H1 (cell line): ENCODE data around the gene UHRF1. TPM values are rescaled to one million over a fixed set of nuclear protein-coding genes. Genes with fewer than 3 reads are reported as not detected.
"Not testable (repeated sequence)": the region's sequence is repeated elsewhere in the genome, so short reads cannot be mapped to it uniquely, and the experiment has no call there.

ENCODE experiments used
- CTCF ChIA-PET: fragments of 300-600 bp; sonication (Branson Sonifier 250); formaldehyde crosslinking; loops from one replicate; lab custom pipeline; 2021; ENCODE audit not compliant: partially characterized antibody; lab: Charles Lee
- POLR2A ChIA-PET: fragments of 300-600 bp; sonication (Branson Sonifier 250); formaldehyde crosslinking; loops from one replicate; lab custom pipeline; 2021; ENCODE audit warnings: inconsistent platforms; ENCODE audit not compliant: partially characterized antibody; lab: Charles Lee
- DNase-seq, 2 experiments: peaks; one replicate each; pipeline versions ENCODE4 v3.0.0 to v3.0.0-alpha.2; 2010 to 2022; ENCODE audit warnings: low spot score in 2 of 2, low read depth in 1 of 2, mixed read lengths in 1 of 2
- FAIRE-seq: peaks from 2 replicates; lab custom pipeline; 2011; peaks lifted over from hg19 to GRCh38; lab: Jason Lieb, UNC
- H2AFZ ChIP-seq: 2 replicates; pipeline ENCODE4 v1.8.1; 2012; ENCODE audit warnings: low read length, inconsistent platforms
- H2AK5ac ChIP-seq: 2 replicates; pipeline ENCODE4 v1.6.1; 2013; ENCODE audit warnings: low read depth, low read length
- H2BK120ac ChIP-seq: replicated peaks from 2 replicates; pipeline ENCODE3; 2013; ENCODE audit warnings: low read depth, low read length, inconsistent platforms
- H2BK12ac ChIP-seq: 2 replicates; pipeline ENCODE4 v1.6.1; 2013; ENCODE audit warnings: low read depth, low read length
- H2BK15ac ChIP-seq: 2 replicates; pipeline ENCODE4 v1.6.1; 2013; ENCODE audit warnings: low read length
- H2BK20ac ChIP-seq: 2 replicates; pipeline ENCODE4 v1.6.1; 2013; ENCODE audit warnings: low read length
- H2BK5ac ChIP-seq: 2 replicates; pipeline ENCODE4 v1.6.1; 2013; ENCODE audit warnings: low read depth, low read length
- H3K14ac ChIP-seq: 2 replicates; pipeline ENCODE4 v1.6.1; 2013; ENCODE audit warnings: inconsistent platforms; ENCODE audit not compliant: insufficient read length
- H3K18ac ChIP-seq: 2 replicates; pipeline ENCODE4 v1.6.1; 2013; ENCODE audit warnings: low read length; ENCODE audit errors: extremely low read depth
- H3K23ac ChIP-seq: 2 replicates; pipeline ENCODE4 v1.6.1; 2013; ENCODE audit warnings: inconsistent platforms; ENCODE audit not compliant: insufficient read length
- H3K23me2 ChIP-seq: 2 replicates; pipeline ENCODE4 v1.6.1; 2013; ENCODE audit warnings: low read depth, low read length
- H3K27ac ChIP-seq: 2 replicates; pipeline ENCODE4 v1.6.1; 2011; ENCODE audit warnings: low read depth, low read length, inconsistent platforms
- H3K27me3 ChIP-seq, 4 experiments: replicated peaks in 1 of 4; 1 replicate in 1 of 4; 2 replicates in 3 of 4; pipeline versions ENCODE4 v1.6.1 to v1.8.1; 2011 to 2013; ENCODE audit warnings: low read length in 3 of 4, mild to moderate bottlenecking in 3 of 4, inconsistent platforms in 2 of 4, mixed read lengths in 2 of 4, moderate library complexity in 1 of 4; ENCODE audit not compliant: control insufficient read depth in 3 of 4, insufficient read depth in 3 of 4; ENCODE audit errors: extremely low read depth in 1 of 4
- H3K36me3 ChIP-seq, 4 experiments: 2 replicates each; pipeline versions ENCODE4 v1.6.1 to v1.8.1; 2011 to 2013; ENCODE audit warnings: mild to moderate bottlenecking in 4 of 4, low read length in 3 of 4, moderate library complexity in 2 of 4, control low read depth in 1 of 4, inconsistent platforms in 1 of 4; ENCODE audit not compliant: insufficient read depth in 4 of 4, control insufficient read depth in 2 of 4
- H3K4ac ChIP-seq: replicated peaks from 2 replicates; pipeline ENCODE3; 2013; ENCODE audit warnings: low read length, low read depth, mixed read lengths, inconsistent platforms; ENCODE audit not compliant: insufficient read length
- H3K4me1 ChIP-seq, 4 experiments: replicated peaks in 1 of 4; 1 replicate in 1 of 4; 2 replicates in 3 of 4; pipeline versions ENCODE4 v1.6.1 to v1.8.1; 2011 to 2013; ENCODE audit warnings: low read length in 3 of 4, inconsistent platforms in 2 of 4, mixed read lengths in 1 of 4; ENCODE audit not compliant: insufficient read depth in 4 of 4, control insufficient read depth in 3 of 4
- H3K4me2 ChIP-seq, 2 experiments: 2 replicates each; pipeline versions ENCODE4 v1.6.1 to v1.8.1; 2011 to 2013; ENCODE audit warnings: low read depth in 2 of 2, low read length in 2 of 2, control low read depth in 1 of 2, inconsistent platforms in 1 of 2, mild to moderate bottlenecking in 1 of 2; ENCODE audit not compliant: insufficient read depth in 1 of 2
- H3K4me3 ChIP-seq, 4 experiments: fragments of 200-600, 300-600 bp in 1 of 4; sonication (generic), shearing (Covaris generic), sonication (Bioruptor Twin) in 1 of 4; 2 replicates each; pipeline versions ENCODE4 v1.5.1 to v1.8.1; 2011 to 2016; ENCODE audit warnings: low read length in 4 of 4, low read depth in 3 of 4, control low read depth in 2 of 4, inconsistent platforms in 2 of 4, mild to moderate bottlenecking in 2 of 4, mixed read lengths in 1 of 4, moderate library complexity in 1 of 4; ENCODE audit not compliant: insufficient read depth in 2 of 4; ENCODE audit errors: extremely low read depth in 1 of 4
- H3K56ac ChIP-seq: replicated peaks from 2 replicates; pipeline ENCODE3; 2013; ENCODE audit warnings: low read depth, mild to moderate bottlenecking, mixed read lengths, low read length, inconsistent platforms; ENCODE audit not compliant: insufficient read length
- H3K79me1 ChIP-seq: 2 replicates; pipeline ENCODE4 v1.6.1; 2013; ENCODE audit warnings: low read depth, low read length, control low read depth
- H3K79me2 ChIP-seq, 2 experiments: 2 replicates each; pipeline versions ENCODE4 v1.6.1 to v1.8.1; 2012 to 2013; ENCODE audit warnings: low read length in 2 of 2, mild to moderate bottlenecking in 2 of 2, inconsistent platforms in 1 of 2; ENCODE audit not compliant: insufficient read depth in 2 of 2, control insufficient read depth in 1 of 2
- H3K9ac ChIP-seq, 4 experiments: replicated peaks in 1 of 4; 1 replicate in 1 of 4; 2 replicates in 3 of 4; pipeline versions ENCODE4 v1.6.1 to v1.8.1; 2011 to 2013; ENCODE audit warnings: low read depth in 3 of 4, low read length in 3 of 4, control low read depth in 2 of 4, mild to moderate bottlenecking in 2 of 4, moderate library complexity in 2 of 4, inconsistent platforms in 1 of 4; ENCODE audit errors: extremely low read depth in 1 of 4
- H3K9me3 ChIP-seq, 2 experiments: 2 replicates each; pipeline versions ENCODE4 v1.6.1 to v1.8.1; 2012 to 2013; ENCODE audit warnings: mild to moderate bottlenecking in 2 of 2, moderate library complexity in 2 of 2, control low read depth in 1 of 2, inconsistent platforms in 1 of 2, low read depth in 1 of 2, low read length in 1 of 2, mixed read lengths in 1 of 2; ENCODE audit not compliant: insufficient read depth in 2 of 2
- H4K20me1 ChIP-seq, 2 experiments: replicated peaks in 1 of 2; 2 replicates each; pipeline versions ENCODE3 to v1.8.1; 2011 to 2013; ENCODE audit warnings: inconsistent platforms in 2 of 2, low read length in 2 of 2, mild to moderate bottlenecking in 1 of 2; ENCODE audit not compliant: insufficient read depth in 2 of 2, control insufficient read depth in 1 of 2
- H4K5ac ChIP-seq: 2 replicates; pipeline ENCODE4 v1.6.1; 2013; ENCODE audit warnings: low read length, low read depth, mixed read lengths, inconsistent platforms; ENCODE audit not compliant: insufficient read length
- H4K8ac ChIP-seq: 2 replicates; pipeline ENCODE4 v1.8.0; 2013; ENCODE audit warnings: mild to moderate bottlenecking, moderate library complexity, low read length, inconsistent platforms; ENCODE audit not compliant: insufficient read depth; ENCODE audit errors: extremely low read depth
- H4K91ac ChIP-seq: replicated peaks from 2 replicates; pipeline ENCODE3; 2013; ENCODE audit warnings: low read length, mixed read lengths, inconsistent platforms; ENCODE audit not compliant: insufficient read length
- BRCA1 ChIP-seq: IDR thresholded peaks from 2 replicates; pipeline ENCODE4 v1.6.1; 2012; ENCODE audit warnings: low read depth, low read length, improper control_type of control experiment
- EGR1 ChIP-seq: IDR thresholded peaks from 2 replicates; pipeline ENCODE4 v1.6.1; 2011; ENCODE audit warnings: low read depth, low read length, borderline replicate concordance
- FOSL1 ChIP-seq: IDR thresholded peaks from 2 replicates; pipeline ENCODE4 v1.6.1; 2011; ENCODE audit warnings: mild to moderate bottlenecking, low read depth, low read length, moderate library complexity; ENCODE audit not compliant: insufficient read depth
- JUND ChIP-seq: IDR thresholded peaks from 2 replicates; pipeline ENCODE4 v1.6.1; 2011; ENCODE audit warnings: mild to moderate bottlenecking, improper control_type of control experiment, low read length
- KDM5A ChIP-seq: fragments of 200-600 bp; IDR thresholded peaks from 2 replicates; pipeline ENCODE4 v1.7.1; 2012; ENCODE audit warnings: mild to moderate bottlenecking, low read length, inconsistent platforms, mixed read lengths
- RAD21 ChIP-seq, 2 experiments: IDR thresholded peaks in 1 of 2; conservative IDR thresholded peaks in 1 of 2; 2 replicates each; pipeline ENCODE4 v1.6.1; 2011; ENCODE audit warnings: low read depth in 2 of 2, low read length in 2 of 2, improper control_type of control experiment in 1 of 2, inconsistent platforms in 1 of 2, mild to moderate bottlenecking in 1 of 2, moderate library complexity in 1 of 2
- SIRT6 ChIP-seq: IDR thresholded peaks from one replicate; pipeline ENCODE4 v1.7.1; 2012; ENCODE audit warnings: low read length, inconsistent platforms
- TCF12 ChIP-seq: IDR thresholded peaks from 2 replicates; pipeline ENCODE4 v1.6.1; 2011; ENCODE audit warnings: low read depth, mild to moderate bottlenecking, low read length
- WGBS, 2 experiments: shearing (Covaris generic) in 1 of 2; methylation state at CpG; one replicate each; pipeline versions ENCODE4 v1.1.6 to v1.1.7; 2013 to 2015; ENCODE audit warnings: low lambda C conversion rate in 2 of 2, mixed read lengths in 2 of 2, inconsistent platforms in 1 of 2, low coverage in 1 of 2, missing lambda C conversion rate in 1 of 2; ENCODE audit not compliant: insufficient replicate concordance in 2 of 2, insufficient coverage in 1 of 2, insufficient read length in 1 of 2; ENCODE audit errors: extremely low coverage in 1 of 2, missing lambda C conversion rate in 1 of 2; 5-methylcytosine and 5-hydroxymethylcytosine counted together
- polyA plus RNA-seq, 7 experiments: library from polyadenylated mRNA; depleted of rRNA in 3 of 7; stranded (reverse) in 5 of 7; unstranded in 2 of 7; fragments of >200 nt in 5 of 7; fragments of 200-250 nt in 2 of 7; gene quantifications; 1 replicate in 5 of 7; 2 replicates in 1 of 7; 4 replicates in 1 of 7; pipeline versions ENCODE4 v1.2.1 to v1.2.3, GENCODE V29; 2011 to 2013; ENCODE audit warnings: missing spikeins in 2 of 7, mixed read lengths in 2 of 7
- total RNA-seq: library from RNA; stranded (reverse); fragmentation: NEBNext Ultra II Directional; extraction: Animal tissue kit (Norgen Biotek cat#: 25700); gene quantifications from 2 replicates; pipeline ENCODE4 v1.2.1, GENCODE V29; 2021

Gene UHRF1
- total and polyA plus RNA-seq, 2 of the 8 experiments (the other 6 are each of a cell fraction or from before 2014, with no cell fraction given) = 14.7 to 65.8 TPM

GRCh38 chr19:4974880-4975469, 65.7 kb downstream of the UHRF1 start (continued):
- no peak for TF ChIP-seq KDM5A
- TF ChIP-seq TCF12 = no peak
- TF ChIP-seq SIRT6 = no peak
- no peak for TF ChIP-seq JUND
- TF ChIP-seq EGR1 = no peak
- no peak for TF ChIP-seq FOSL1
- TF ChIP-seq BRCA1 = no peak
- TF ChIP-seq RAD21 (IDR thresholded peaks at IDR 0.05 in 1 of 2, conservative IDR thresholded peaks at IDR 0.05 in 1 of 2; ENCODE audit: low read depth in 2 of 2, low read length in 2 of 2) = no peak

GRCh38 chr19:4975601-4976000, 66.3 kb downstream of the UHRF1 start:
- not testable (repeated sequence) for H3K4me2 ChIP-seq, H3K23me2 ChIP-seq, H2BK12ac ChIP-seq, H2AK5ac ChIP-seq, H3K4me3 ChIP-seq, H4K5ac ChIP-seq, H2AFZ ChIP-seq, H3K14ac ChIP-seq, H3K4ac ChIP-seq, FAIRE-seq, H3K9me3 ChIP-seq, H3K27me3 ChIP-seq, H3K9ac ChIP-seq, DNase-seq, H3K23ac ChIP-seq, H3K56ac ChIP-seq, H3K27ac ChIP-seq, H2BK20ac ChIP-seq, H4K91ac ChIP-seq, H2BK120ac ChIP-seq, H4K8ac ChIP-seq, H3K18ac ChIP-seq, H2BK15ac ChIP-seq, H2BK5ac ChIP-seq, H3K36me3 ChIP-seq
- Histone ChIP-seq H3K79me2 (peaks cover 10 to 74% of the 10 kb centered on the region in 2 experiments; a peak in 3 of 4 replicates), H3K79me1 (peaks cover 24% of the 10 kb centered on the region), H4K20me1 (peaks cover 15 to 21% of the 10 kb centered on the region in 2 experiments), H3K4me1 (peaks cover 0 to 18% (median 10%) of the 10 kb centered on the region in 4 experiments; a peak in 6 of 7 replicates)
- ChIA-PET POLR2A (interaction anchor here (0.6 to 1.6 kb wide), 7 partner anchors 11 to 562 kb away, joined by 3 read pairs; no protein-coding TSS in a partner anchor), CTCF (interaction anchor here (0.6 to 2.6 kb wide), 16 partner anchors 10 to 564 kb away, joined by 3 to 18 read pairs (median 4); no protein-coding TSS in a partner anchor)
- WGBS, 2 experiments = 93% methylated on average over 13 of the region's 13 CpGs; no CpG with 5 or more reads in 1 of the 2 experiments
